Activated CD8-positive, alpha-beta memory T cell treated with anti-CD3 and anti-CD28 coated beads for 1 hour (primary cell): Measurements from ENCODE around the gene GCNT2.
"Not testable (repeated sequence)": the region's sequence is repeated elsewhere in the genome, so short reads cannot be mapped to it uniquely, and the experiment has no call there.

Experiments
- DNase-seq, 2 donors: peaks; one replicate each; pipeline ENCODE4 v3.0.0-alpha.2; 2020; ENCODE audit warnings: low read depth in 1 of 2; ENCODE audit errors: extremely low read depth in 1 of 2

The GCNT2 gene

DNA sequence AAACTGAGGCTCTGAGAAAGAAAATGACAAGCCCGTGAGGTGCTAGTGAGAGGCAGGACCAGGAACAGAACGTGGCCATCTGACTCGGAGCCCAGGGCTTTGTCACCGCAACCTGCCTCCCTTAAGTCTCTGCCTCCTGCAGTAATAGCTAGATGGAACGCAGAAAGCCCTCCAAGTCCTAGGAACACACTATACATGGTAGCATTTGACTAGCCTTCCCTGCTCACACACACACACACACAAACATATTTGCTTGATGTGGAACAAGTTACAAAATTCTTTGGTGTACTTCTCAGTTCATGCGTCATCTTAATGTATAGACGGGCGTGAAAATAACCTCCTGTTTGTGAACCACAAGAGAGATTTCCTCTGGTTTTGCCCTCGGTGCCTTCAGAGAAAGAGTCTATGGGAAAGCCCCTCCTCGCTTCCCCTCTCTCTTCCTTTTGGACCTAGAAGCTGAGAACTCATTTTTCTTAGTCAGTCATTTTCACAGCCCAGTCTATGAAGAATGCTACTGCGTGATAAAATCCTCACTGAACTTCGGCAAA is 134.4 kb downstream of the GCNT2 start:
- no peak for DNase-seq

DNA sequence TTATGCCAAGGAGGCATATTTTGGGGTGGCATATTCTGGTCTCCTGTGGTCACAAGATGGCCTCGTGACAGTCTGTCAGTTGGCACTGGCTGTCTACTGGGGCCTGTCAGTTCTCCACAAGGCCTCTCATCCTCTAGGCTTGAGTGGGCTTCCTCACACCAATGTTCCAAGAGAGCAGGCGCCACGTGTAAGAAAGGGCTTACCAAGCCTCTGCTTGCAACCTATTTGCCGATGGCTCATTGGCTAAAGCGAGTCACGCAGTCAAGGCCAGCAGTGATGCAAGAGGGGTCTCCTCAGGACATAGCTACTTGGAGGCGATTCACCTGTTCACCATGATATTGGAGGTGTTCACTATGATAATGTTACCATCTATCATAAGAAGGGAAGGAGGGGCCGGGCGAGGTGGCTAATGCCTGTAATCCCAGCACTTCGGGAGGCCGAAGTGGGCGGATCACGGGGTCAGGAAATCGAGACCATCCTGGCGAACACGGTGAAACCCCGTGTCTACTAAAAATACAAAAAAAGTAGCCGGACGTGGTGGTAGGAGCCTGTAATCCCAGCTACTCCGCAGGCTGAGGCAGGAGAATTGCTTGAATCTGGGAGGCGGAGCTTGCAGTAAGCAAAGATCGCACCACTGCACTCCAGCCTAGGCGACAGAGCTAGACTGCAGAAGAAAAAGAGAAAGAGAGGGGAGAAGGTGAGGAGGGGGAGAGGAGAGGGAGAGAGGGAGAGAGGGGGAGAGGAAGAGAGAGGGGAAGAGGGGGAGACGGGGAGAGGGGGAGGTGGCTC is 138.0 kb downstream of the GCNT2 start:
- no peak for DNase-seq

DNA sequence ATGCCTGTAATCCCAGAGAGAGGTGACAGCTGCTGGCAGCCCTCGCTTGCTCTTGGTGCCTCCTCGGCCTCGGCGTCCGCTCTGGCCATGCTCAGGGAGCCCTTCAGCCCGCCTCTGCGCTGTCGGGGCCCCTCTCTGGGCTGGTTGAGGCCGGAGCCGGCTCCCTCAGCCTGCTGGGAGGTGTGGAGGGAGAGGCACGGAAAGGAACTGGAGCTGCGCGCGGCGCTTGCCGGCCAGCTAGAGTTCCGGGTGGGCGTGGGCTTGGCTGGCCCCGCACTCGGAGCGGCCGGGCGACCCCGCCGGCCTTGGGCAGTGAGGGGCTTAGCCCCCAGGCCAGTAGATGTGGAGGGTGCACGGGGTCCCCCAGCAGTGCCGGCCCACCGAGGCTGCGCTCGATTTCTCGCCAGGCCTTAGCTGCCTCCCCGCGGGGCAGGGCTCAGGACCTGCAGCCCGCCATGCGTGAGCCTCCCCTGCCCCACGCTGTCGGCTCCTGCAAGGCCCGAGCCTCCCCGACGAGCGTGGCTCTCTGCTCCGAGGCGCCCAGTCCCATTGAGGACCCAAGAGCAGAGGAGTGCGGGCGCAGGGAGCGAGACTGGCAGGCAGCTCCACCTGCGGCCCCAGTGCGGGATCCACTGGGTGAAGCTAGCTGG is 138.7 kb downstream of the GCNT2 start:
- DNase-seq, result no peak

DNA sequence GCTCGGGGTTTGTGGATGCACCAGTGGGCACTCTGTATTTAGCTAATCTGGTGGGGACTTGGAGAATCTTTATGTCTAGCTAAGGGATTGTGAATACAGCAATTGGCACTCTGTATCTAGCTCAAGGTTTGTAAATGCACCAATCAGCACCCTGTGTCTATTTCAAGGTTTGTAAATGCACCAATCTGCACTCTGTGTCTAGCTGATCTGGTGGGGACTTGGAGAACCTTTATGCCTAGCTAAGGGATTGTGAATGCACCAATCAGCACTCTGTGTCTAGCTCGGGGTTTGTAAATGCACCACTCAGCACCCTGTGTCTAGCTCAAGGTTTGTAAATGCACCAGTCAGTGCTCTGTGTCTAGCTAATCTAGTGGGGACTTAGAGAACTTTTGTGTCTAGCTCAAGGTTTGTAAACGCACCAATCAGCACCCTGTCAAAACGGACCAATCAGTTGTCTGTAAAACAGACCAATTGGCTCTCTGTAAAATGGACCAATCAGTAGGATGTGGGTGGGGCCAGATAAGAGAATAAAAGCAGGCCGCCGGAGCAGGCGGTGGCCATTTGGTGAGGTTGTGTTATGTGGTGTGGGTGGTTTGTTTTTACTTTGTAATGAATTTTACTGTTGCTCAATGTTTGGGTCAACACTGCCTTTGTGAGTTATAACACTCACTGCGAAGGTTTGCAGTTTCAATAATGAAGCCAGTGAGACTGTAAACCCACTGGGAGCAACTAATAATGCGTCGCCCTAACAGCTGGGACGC is 139.5 kb downstream of the GCNT2 start:
- not testable (repeated sequence) for DNase-seq

DNA sequence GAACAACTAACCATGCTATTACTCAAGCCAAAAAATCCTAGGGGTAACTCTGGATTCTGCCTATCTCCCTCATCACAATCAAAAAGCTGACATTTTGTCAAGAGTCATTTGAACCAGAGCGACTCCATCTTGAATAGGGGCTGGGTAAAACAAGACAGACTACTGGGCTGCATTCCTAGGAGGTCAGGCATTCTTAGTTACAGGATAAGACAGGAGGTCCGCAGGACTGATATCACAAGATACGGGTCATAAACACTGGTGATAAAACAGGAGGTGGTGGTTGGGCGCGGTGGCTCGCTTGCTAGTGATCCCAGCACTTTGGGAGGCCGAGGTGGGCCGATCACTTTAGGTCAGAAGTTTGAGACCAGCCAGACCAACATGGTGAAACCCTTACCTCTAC is 141.1 kb downstream of the GCNT2 start:
- DNase-seq, result no peak

DNA sequence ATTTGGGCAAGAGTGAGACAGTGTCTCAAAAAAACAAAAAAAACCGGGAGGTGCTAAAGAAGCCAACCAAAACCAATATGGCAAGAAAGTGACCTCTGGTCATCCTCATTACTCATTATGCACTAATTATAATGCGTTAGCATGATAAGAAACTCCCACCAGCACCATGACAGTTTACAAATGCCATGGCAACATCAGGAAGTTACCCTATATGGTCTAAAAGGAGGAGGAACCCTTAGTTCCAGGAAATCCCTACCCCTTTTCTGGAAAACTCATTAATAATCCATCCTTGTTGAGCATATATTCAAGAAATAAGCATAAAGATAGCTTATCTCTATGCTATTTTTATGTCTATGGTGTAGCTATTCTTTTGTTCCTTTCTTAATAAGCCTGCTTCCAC is 141.6 kb downstream of the GCNT2 start:
- DNase-seq, result no peak

DNA sequence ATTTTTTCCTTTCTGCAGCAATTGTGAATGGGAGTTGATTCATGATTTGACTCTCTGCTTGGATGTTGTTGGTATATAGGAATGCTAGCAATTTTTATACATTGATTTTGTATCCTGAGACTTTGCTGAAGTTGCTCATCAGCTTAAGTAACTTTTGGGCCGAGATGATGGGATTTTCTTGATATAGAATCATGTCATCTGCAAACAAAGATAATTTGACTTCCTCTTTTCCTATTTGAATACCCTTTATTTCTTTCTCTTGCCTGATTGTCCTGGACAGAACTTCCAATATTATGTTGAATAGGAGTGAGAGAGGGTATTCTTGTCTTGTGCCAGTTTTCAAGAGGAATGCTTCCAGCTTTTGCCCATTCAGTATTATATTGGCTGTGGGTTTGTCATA is 144.4 kb downstream of the GCNT2 start:
- DNase-seq, result not testable (repeated sequence)

DNA sequence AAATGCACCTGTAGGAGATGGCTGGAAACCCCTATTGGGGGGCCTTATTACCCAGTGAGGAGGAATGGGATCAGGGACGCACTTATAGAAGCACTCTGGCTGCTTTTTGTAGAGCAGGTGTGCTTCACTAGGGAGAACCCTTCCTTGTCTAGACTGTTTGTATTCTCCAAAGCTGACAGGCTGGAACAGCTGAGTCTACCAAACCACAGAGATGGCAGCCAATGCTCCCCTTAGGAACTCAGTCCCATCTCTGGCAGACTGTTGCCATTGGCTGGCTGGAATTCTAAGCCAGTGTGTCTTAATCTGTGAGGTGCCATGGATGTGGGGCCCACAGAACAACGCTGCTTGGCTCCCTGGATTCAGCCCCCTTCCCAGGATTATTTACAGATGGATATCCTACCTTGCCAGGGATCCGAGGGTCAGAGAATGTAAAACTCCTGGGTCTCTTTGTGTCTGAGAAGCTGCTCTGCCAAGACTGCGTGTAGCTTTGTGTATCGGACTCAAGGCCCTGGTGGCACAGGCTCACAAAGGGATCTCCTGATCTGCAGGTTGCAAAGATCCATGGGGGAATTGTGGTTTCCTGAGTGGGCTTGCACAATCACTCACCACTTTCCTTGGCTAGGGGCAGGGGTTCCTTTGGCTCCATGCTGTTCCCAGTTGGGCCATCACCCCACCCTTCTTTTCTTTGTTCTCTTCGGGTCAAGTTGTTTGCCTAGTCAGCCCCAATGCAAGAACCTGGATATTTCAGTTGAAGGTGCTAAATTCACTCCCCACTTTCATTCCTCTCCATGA is 147.2 kb downstream of the GCNT2 start:
- no peak for DNase-seq

DNA sequence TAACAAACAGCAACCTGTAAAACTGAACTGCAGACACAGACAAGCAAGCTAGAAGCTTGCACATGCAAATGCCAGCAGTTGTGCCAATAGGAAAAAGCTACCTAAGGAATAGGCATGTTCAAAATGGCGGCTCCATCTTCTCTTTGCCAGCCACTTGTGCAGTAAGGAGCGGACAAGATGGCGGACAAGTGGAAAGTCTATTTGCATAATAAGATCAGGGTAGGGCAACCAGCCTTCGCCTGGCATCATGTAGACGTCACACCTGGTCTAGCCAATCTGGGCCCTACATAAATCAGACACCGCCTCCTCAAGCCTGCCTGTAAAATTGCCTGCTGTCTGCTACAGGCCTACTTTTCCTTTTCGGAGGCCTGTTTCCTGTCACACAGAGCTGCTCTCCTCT is 155.3 kb downstream of the GCNT2 start:
- DNase-seq, result no peak

DNA sequence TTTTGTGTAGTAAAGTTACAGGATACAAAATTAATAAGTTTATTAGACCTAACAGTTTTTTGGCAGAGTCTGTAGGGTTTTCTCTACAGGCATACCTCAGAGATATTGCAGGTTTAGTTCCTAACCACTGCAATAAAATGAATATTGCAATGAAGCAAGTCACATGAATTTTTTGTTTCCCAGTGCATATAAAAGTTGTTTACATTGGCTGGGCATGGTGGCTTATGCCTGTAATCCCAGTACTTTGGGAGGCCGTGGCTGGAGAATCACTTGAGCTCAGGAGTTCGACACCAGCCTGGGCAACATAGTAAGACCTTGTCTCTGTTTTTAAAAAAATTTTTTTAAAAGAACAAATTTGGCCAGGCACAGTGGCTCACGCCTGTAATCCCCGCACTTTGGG is 157.3 kb downstream of the GCNT2 start:
- DNase-seq, result no peak
